Spleen (tissue), 11 donors: ENCODE measurements around the gene LAMC2. TPM values are rescaled to one million over a fixed set of nuclear protein-coding genes. Genes with fewer than 3 reads are reported as not detected.

Source experiments
- DNase-seq: peaks from one replicate; pipeline ENCODE4 v3.0.0-alpha.2; 2020
- H3K27ac ChIP-seq, 8 donors: fragments of 200-600 bp; sonication (generic) in 7 of 8; 1 replicate in 4 of 8; 2 replicates in 4 of 8; pipeline versions ENCODE4 v1.5.0 to v1.8.0; 2016 to 2021; ENCODE audit warnings: inconsistent platforms in 4 of 8, mild to moderate bottlenecking in 4 of 8, moderate library complexity in 1 of 8
- H3K27me3 ChIP-seq, 7 donors: fragments of 200-600 bp; sonication (generic) in 6 of 7; replicated peaks in 1 of 7; 1 replicate in 4 of 7; 2 replicates in 3 of 7; pipeline versions ENCODE4 v1.5.0 to v1.8.0; 2016 to 2021; ENCODE audit warnings: inconsistent platforms in 3 of 7, mild to moderate bottlenecking in 1 of 7
- H3K36me3 ChIP-seq, 6 donors: fragments of 200-600 bp; sonication (generic) in 5 of 6; 1 replicate in 4 of 6; 2 replicates in 2 of 6; pipeline versions ENCODE4 v1.5.0 to v1.8.0; 2016 to 2021; ENCODE audit warnings: inconsistent platforms in 2 of 6
- H3K4me1 ChIP-seq, 6 donors: fragments of 200-600 bp; sonication (generic) in 5 of 6; 1 replicate in 3 of 6; 2 replicates in 3 of 6; pipeline versions ENCODE4 v1.5.0 to v1.8.0; 2016 to 2021; ENCODE audit warnings: inconsistent platforms in 3 of 6
- H3K4me3 ChIP-seq, 8 donors: fragments of 200-600 bp; sonication (generic) in 7 of 8; 1 replicate in 4 of 8; 2 replicates in 4 of 8; pipeline versions ENCODE4 v1.5.0 to v1.8.0; 2016 to 2021; ENCODE audit warnings: inconsistent platforms in 4 of 8, mild to moderate bottlenecking in 4 of 8, moderate library complexity in 2 of 8
- H3K9me3 ChIP-seq, 8 donors: fragments of 200-600 bp; sonication (generic) in 7 of 8; 1 replicate in 4 of 8; 2 replicates in 4 of 8; pipeline versions ENCODE4 v1.5.0 to v1.8.0; 2016 to 2021; ENCODE audit warnings: inconsistent platforms in 4 of 8
- CTCF ChIP-seq, 11 experiments: fragments of 200-600 bp in 7 of 11; fragments of 450-650 bp in 4 of 11; sonication (generic) in 4 of 11; IDR thresholded peaks in 8 of 11; conservative IDR thresholded peaks in 3 of 11; 1 replicate in 7 of 11; 2 replicates in 4 of 11; pipeline versions ENCODE4 v1.4.0 to v1.8.0; 2016 to 2021; ENCODE audit warnings: antibody characterized with exemption in 11 of 11, inconsistent platforms in 4 of 11, mild to moderate bottlenecking in 1 of 11
- POLR2A ChIP-seq, 3 donors: fragments of 450-650 bp; IDR thresholded peaks; one replicate each; pipeline ENCODE4 v1.5.1; 2017; ENCODE audit warnings: antibody characterized with exemption in 3 of 3, mild to moderate bottlenecking in 1 of 3
- POLR2AphosphoS5 ChIP-seq, 3 donors: sonication (generic); formaldehyde crosslinking; IDR thresholded peaks; one replicate each; pipeline ENCODE4 v1.5.1; 2017; ENCODE audit warnings: antibody characterized with exemption in 3 of 3
- WGBS, 5 donors: extraction: QIAGEN DNeasy Blood & Tissue Kit in 3 of 5; methylation state at CpG; one replicate each; pipeline versions ENCODE4 v1.1.5 to v1.1.7; 2013 to 2018; 5-methylcytosine and 5-hydroxymethylcytosine counted together
- intact Hi-C: fragments of 100-400 bp; cut with DNase I; formaldehyde crosslinking; loops from one replicate; pipeline ENCODE4 v1.15.0; 2023; ENCODE audit warnings: low total_unique reads
- polyA plus RNA-seq, 3 donors: library from polyadenylated mRNA; stranded (reverse); fragments of 200-250 nt; gene quantifications; one replicate each; pipeline ENCODE4 v1.2.1, GENCODE V29; 2013
- total RNA-seq, 7 donors: library from RNA; depleted of rRNA in 3 of 7; stranded (reverse); fragments of >200 nt in 3 of 7; fragmentation: NEBNext Ultra II Directional in 4 of 7; extraction: Animal tissue kit (Norgen Biotek cat#: 25700) in 4 of 7; gene quantifications; one replicate each; pipeline versions ENCODE4 v1.1.0 to v1.2.1, GENCODE V29; 2016 to 2021
- donor health status: healthy with polysubstance abuse.
- donor health status: DM: no; HTN: no; CAD: no; lungs with moderate emphysema.
- donor health status: DM: no; HTN: no; CAD: no.
- donor health status: Bipolar disorder and iron deficiency.
- donor health status: healthy.
- donor health status: DM: no; HTN: no; CAD: no.
- donor health status: DM: yes; HTN: yes; CAD: no.

The LAMC2 gene
- total and polyA plus RNA-seq, 10 donors: 0.13 to 1.4 (median 0.67) TPM; not detected in 1

- Histone ChIP-seq H3K4me3 (no peak overlapping the region), H3K27ac (no peak overlapping the region), H3K36me3 (no peaks in the 10 kb centered on the region), H3K27me3 (no peaks in the 10 kb centered on the region), H3K9me3 (peaks cover 0 to 19% (median 7%) of the 10 kb centered on the region in 8 donors), H3K4me1 (no peaks in the 10 kb centered on the region)
- no peak for TF ChIP-seq CTCF (IDR thresholded peaks at IDR 0.05 in 8 of 11, conservative IDR thresholded peaks at IDR 0.05 in 3 of 11)
- TF ChIP-seq POLR2AphosphoS5 (IDR thresholded peaks at IDR 0.05): no peak
- TF ChIP-seq POLR2A (IDR thresholded peaks at IDR 0.05): no peak
- intact Hi-C loops: no loop called here
- no peak for DNase-seq
- 84 to 97% (median 96%) methylated on average over 8 of the region's 8 CpGs for WGBS, 5 donors
Measured at GRCh38 chr1:183251959-183252450, 65.9 kb downstream of the LAMC2 start.

GRCh38 chr1:183255073-183255472 lies 69.0 kb downstream of the LAMC2 start:
- H3K36me3 ChIP-seq: no peaks in the 10 kb centered on the region
- whole genome bisulfite sequencing, 5 donors: 55 to 90% (median 77%) methylated on average over 1 of the region's 1 CpG
- H3K27ac ChIP-seq: no peak overlapping the region
- H3K4me3 ChIP-seq: no peak overlapping the region
- no peak for DNase-seq
- intact Hi-C loops: no loop called here
- H3K9me3 ChIP-seq: peaks cover 0 to 19% (median 7%) of the 10 kb centered on the region in 8 donors
- no peaks in the 10 kb centered on the region for H3K4me1 ChIP-seq
- TF ChIP-seq POLR2AphosphoS5 (IDR thresholded peaks at IDR 0.05) (no peak), POLR2A (IDR thresholded peaks at IDR 0.05) (no peak), CTCF (IDR thresholded peaks at IDR 0.05 in 8 of 11, conservative IDR thresholded peaks at IDR 0.05 in 3 of 11) (no peak)
- H3K27me3 ChIP-seq: peaks cover 0 to 6% (median 0%) of the 10 kb centered on the region in 7 donors

GRCh38 chr1:183259924-183260323 lies 73.9 kb downstream of the LAMC2 start:
- intact Hi-C loops: no loop called here
- TF ChIP-seq POLR2AphosphoS5 (IDR thresholded peaks at IDR 0.05): no peak
- TF ChIP-seq CTCF (IDR thresholded peaks at IDR 0.05 in 8 of 11, conservative IDR thresholded peaks at IDR 0.05 in 3 of 11): no peak
- TF ChIP-seq POLR2A (IDR thresholded peaks at IDR 0.05): no peak
- no peaks in the 10 kb centered on the region for H3K4me1 ChIP-seq
- no peak overlapping the region for H3K4me3 ChIP-seq
- peak overlapping the region in 3 of 8 donors; percentile 37 to 55 (median 42) for H3K27ac ChIP-seq
- peaks cover 0 to 17% (median 0%) of the 10 kb centered on the region in 7 donors for H3K27me3 ChIP-seq
- H3K36me3 ChIP-seq: no peaks in the 10 kb centered on the region
- DNase-seq: no peak
- WGBS, 5 donors: 48 to 81% (median 70%) methylated on average over 5 of the region's 5 CpGs
- H3K9me3 ChIP-seq: peaks cover 0 to 9% (median 4%) of the 10 kb centered on the region in 8 donors

GRCh38 chr1:183262628-183263200 lies 76.7 kb downstream of the LAMC2 start:
- 84 to 91% (median 89%) methylated on average over 5 of the region's 5 CpGs for WGBS, 5 donors

More at GRCh38 chr1:183262628-183263200, 76.7 kb downstream of the LAMC2 start:
- H3K4me3 ChIP-seq: no peak overlapping the region
- intact Hi-C loops: no loop called here
- DNase-seq: no peak
- H3K27ac ChIP-seq: no peak overlapping the region
- no peaks in the 10 kb centered on the region for H3K4me1 ChIP-seq
- TF ChIP-seq POLR2AphosphoS5 (IDR thresholded peaks at IDR 0.05) (no peak), POLR2A (IDR thresholded peaks at IDR 0.05) (no peak), CTCF (IDR thresholded peaks at IDR 0.05 in 8 of 11, conservative IDR thresholded peaks at IDR 0.05 in 3 of 11) (no peak)
- H3K27me3 ChIP-seq: peaks cover 0 to 25% (median 0%) of the 10 kb centered on the region in 7 donors
- no peaks in the 10 kb centered on the region for H3K36me3 ChIP-seq
- H3K9me3 ChIP-seq: no peaks in the 10 kb centered on the region
